NCI-H526 (cell line): ENCODE measurements around the gene C1orf116.

Experiments used
- DNase-seq, 2 experiments: peaks; one replicate each; lab custom pipeline; 2025; lab: John Stamatoyannopoulos, UW

C1orf116 gene

DNA sequence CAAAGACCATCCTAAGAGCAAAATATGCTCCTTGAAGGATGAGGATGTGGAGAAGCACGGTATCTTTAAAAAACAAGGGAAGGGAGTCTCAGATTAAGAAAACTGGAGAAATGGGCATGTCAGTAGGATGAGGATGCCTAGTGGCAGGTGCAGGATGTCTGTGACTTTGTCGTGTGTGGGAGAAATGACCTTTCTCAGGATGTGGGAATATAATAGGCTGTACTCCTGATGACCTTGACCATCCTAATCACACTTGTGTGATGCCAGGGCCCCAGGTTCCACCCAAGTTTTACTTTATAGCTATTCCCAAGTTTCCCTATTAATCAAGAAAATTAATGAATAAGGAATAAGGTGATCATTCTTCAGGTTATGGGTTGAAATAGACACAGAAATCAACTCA, 12.9 kb downstream of the C1orf116 start:
- no peak for DNase-seq

- DNase-seq: no peak
Measured at GRCh38 chr1:207019161-207019560, 13.4 kb downstream of the C1orf116 start.

DNA sequence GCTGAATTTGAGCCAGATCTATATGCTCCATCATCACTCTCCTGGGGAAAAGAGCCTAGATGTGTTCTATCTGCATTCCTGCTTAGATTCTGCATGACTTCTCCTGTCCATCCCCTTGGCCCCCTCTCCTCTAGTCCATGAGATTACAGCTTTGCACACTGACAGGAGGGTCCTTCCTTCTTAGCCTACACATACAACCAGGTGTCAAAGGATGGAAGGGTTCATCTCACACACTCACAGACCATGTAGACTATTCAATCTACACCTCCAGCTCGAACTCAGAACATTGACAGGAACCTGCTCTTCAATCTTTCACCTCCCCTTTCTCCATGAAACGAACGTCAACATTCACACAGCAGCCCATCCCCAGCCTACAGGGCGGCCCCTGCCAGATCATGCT, 13.8 kb downstream of the C1orf116 start:
- no peak for DNase-seq

GRCh38 chr1:207017615-207018559, 14.7 kb downstream of the C1orf116 start:
- DNase-seq: no peak

- no peak for DNase-seq
Measured at GRCh38 chr1:207015791-207016190, 16.8 kb downstream of the C1orf116 start.

DNA sequence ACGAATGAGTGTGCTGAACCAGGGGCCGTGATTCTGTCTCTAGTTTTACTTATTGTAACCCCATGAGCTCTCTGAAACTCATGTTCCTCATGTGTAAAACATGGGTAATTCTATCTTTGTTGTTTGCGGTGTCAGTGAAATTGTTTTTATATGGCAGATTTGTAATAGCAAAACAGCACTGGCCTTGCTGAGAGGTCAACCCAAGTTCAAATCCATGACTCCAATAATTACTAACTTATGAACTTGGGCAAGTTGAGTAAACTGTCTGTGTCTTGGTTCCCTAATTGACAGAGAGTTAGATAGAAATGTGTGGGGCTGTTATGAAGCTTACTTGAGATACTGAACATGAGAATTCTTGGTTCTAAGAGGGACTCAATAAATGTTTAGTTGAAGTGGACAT, 17.8 kb downstream of the C1orf116 start:
- DNase-seq: no peak

DNA sequence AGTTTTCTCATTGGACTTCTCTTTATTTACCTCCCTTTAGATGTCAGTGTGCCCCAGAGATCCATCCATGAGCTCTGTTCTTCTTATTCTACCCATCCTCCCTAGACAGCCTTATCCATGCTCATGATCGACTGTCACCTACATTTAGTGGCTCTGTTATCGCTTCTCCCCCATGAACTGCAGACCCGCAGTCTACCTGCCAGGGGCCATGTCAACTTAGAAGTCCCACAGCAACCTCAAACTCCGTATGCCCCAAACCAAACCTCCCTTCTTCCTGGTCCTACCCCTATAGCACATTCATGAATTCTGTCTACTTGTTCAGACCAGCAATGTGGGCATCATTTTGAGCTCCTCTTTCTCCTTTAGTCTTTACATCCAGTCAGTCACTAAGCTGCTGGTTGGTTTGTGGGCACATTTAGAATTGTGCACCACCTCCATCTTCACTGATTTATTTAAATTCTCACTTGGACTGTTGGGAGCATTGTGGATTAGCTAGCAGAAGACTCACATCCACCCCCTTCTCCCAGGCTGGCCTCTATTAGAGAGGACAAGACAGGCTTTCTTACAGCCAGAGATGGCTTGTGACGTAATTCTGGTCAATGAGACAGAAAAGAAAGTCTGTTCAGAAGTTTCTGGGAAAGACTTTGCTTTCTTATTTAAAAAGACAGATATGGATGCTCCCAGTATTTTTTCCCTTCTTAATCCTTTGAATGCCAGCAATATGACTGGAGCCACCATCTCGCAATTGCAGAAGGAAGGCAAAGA, 19.1 kb downstream of the C1orf116 start:
- DNase-seq: no peak

DNA sequence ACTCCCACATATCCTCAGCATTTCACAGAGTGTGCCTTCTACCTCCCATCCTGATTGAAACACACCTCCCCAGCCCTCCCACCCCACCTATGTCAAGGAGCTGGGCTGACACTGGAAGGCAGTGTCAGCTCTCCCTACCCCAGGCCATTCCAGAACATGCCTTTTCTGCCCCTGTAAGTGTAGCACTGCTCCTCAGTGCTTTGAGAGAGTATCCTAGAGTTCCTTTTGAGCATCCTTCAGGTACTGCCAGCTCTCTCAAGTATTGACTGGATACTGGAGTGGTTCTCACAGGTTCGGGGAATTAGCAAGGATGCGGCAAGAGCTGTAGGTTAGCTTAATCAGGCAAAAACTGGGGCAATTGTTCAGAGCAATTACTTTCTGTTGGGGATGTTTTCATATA, 21.8 kb downstream of the C1orf116 start:
- no peak for DNase-seq

DNA sequence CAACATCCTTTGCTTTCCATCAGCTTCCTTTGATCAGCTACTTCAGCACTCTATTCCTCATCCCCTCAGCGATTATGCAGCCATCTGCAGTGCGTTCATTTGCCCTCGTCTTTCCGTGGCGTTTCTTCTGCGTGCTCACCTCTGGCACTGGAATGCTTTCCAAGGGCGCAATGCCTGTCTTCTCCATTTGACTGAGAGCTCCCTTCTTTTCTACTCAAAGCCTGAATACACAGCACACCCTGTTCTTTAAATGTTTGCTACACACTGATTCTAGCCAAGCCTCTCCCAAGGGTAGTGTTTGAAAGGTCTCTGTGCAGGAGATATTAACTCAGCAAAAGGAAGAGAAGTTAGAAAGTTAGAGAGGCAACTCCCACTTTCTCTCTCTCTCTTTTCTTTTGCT, 22.6 kb downstream of the C1orf116 start:
- DNase-seq: no peak

DNA sequence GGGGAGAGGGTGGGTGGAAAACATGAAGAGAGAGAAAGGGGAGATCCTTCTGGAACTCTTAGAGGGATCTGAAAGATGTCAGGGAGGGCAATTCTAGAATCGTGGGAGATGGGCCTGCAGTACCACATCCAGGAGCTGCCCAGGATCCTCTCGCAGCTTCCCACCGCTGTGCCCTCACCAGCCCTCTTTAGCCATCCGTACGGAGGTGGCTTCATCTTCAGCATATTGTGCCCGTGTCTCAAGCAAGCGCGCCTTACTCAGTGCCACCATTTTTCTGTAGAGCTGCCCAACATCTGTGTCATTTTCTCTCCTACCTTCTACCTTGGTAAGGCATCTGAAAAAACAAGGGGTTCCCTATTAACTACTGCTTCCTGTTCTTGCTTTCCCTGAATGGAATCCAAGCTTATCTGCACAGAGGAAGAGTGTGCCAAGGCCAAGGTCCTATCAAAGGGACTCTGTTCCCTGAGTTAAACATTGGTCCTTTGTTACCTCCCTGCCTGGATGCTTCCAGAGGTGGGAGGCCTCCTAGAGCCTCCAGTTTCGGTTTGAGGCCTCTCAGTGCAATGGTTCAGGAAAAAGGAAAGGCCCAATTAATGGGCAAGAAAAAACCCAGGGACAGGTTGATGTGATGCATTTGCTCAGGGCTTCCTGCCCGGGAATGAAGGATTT, 23.2 kb downstream of the C1orf116 start:
- no peak for DNase-seq

- DNase-seq: no peak
Measured at GRCh38 chr1:207007352-207008033, 25.1 kb downstream of the C1orf116 start.

GRCh38 chr1:207006914-207007313, 25.6 kb downstream of the C1orf116 start:
- DNase-seq: no peak

DNA sequence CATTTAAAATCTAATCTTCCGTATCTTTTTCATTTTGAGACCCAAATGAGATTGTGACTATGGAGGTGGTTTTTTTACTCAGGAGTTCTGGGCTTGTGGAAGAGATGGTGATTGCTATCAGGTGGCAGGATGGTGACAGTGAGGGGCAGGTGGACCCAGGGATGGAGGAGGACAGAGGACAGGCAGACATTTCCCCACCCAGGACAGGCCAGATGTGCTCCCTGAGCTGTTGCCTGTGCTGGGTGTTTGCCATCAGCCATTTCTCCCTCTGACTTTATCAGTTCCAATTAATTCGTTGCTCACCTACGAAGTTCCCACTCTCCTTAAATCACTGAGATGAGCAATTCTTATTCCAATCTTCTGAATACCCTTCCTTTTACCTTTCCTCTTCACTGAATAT, 26.5 kb downstream of the C1orf116 start:
- no peak for DNase-seq

GRCh38 chr1:207004931-207005830, 27.4 kb downstream of the C1orf116 start:
- DNase-seq: peak; percentile 9 to 63

- no peak for DNase-seq
Measured at GRCh38 chr1:207003210-207003609, 29.3 kb downstream of the C1orf116 start.

DNA sequence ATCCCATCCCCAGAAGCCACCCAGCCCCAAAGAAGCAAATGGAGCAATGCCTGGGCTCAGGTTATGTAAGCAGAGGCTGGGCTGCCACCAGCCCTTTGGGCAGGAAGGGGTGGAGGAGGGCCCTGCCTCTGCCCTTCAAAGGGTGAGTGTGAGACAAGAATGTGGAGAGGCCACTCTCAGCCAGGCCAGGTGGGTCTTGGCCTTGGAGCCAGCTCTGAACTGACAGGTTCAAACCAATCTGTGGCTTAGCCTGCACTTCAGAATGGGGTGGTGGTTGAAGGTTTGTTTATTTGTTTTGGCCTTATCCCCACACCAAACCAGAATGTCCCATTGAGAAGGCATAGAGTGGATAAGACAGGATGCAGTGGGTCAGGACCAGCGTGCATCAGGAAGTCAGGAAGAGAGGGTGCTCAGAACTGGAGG, 29.8 kb downstream of the C1orf116 start:
- DNase-seq: no peak

DNA sequence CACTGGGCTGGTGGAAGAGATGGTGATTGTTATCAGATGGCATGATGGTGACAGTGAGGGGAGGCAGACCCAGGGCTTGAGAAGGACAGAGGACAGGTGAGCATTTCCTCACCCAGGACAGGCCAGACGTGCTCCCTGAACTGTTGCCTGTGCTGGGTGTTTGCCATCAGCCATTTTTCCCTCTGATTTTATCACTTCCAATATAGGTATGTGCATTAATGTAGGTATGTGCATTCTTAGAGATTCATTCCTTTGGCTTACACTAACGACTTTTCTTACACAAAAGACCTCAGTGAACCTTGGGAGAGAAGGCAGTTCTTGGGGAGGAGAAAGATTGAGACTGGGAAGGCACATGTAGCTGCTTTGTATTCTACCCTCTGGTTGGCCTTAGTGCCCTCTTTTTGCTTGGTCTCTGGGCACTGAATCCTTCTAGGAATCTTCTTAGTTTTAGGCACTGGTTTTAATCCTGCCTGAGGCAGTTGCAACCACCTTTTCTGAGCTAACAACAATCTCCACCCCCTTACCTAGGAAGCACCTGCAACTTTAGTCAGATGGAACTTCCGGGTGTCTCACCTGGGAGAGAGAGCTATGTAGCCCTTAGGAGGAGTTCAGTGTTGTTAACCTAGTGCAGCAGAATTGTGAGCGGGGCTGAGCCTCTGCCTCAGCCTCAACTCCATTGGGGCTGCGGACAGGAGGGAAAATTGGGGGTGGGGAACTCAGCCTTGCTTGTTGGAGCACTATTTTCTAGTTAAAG, 30.9 kb downstream of the C1orf116 start:
- DNase-seq: no peak

- no peak for DNase-seq
Measured at GRCh38 chr1:207000651-207001291, 31.8 kb downstream of the C1orf116 start.

GRCh38 chr1:206998816-206999215, 33.7 kb downstream of the C1orf116 start:
- no peak for DNase-seq

- peak in 1 of 2 experiments; percentile 1 for DNase-seq
Measured at GRCh38 chr1:206992790-206993189, 39.8 kb downstream of the C1orf116 start.
